NOMO-1 treated with dmso at 0.1 percent for 144 hours (cell line): ENCODE data around the gene NECAP2.
"Not testable (repeated sequence)": the region's sequence is repeated elsewhere in the genome, so short reads cannot be mapped to it uniquely, and the experiment has no call there.

Experiments
- DNase-seq: peaks from one replicate; lab custom pipeline; 2025; ENCODE audit not compliant: unreplicated experiment; lab: John Stamatoyannopoulos, UW

Gene NECAP2

DNA sequence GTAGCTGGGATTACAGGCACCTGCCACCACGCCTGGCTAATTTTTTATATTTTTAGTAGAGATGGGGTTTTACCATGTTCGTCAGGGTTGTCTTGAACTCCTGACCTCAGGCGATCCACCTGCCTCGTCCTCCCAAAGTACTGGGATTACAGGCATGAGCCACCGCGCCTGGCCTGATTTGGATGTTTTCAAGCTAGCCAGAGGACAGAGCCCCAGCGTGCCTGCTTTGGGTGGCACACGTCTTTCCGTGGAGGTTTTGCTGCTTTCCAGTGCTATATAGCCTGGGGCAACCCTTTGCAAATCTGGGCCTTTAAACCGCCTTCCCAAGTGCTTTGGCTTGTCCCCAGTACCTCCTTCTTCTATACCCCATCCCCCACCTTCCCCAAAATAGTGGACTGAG is 15.6 kb downstream of the NECAP2 start:
- not testable (repeated sequence) for DNase-seq

DNA sequence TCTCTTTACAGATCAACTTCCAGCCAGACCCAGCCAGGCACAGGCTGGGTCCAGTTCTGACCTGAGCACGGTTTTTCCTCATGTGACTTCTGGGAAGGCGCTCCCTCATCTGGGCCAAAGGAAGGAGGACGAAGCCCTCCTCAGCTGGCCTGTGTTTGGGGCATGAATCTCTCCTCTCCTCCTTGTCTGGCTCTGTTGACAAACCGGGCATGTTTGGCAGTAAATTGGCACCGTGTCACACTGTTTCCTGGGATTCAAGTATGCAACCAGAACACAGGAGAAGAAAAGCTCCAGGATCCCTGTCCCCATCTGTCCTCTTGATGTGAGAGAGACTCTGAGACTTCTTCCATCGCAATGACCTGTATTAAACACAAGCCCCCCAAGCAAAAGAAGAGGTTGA is 18.3 kb downstream of the NECAP2 start:
- DNase-seq = no peak

DNA sequence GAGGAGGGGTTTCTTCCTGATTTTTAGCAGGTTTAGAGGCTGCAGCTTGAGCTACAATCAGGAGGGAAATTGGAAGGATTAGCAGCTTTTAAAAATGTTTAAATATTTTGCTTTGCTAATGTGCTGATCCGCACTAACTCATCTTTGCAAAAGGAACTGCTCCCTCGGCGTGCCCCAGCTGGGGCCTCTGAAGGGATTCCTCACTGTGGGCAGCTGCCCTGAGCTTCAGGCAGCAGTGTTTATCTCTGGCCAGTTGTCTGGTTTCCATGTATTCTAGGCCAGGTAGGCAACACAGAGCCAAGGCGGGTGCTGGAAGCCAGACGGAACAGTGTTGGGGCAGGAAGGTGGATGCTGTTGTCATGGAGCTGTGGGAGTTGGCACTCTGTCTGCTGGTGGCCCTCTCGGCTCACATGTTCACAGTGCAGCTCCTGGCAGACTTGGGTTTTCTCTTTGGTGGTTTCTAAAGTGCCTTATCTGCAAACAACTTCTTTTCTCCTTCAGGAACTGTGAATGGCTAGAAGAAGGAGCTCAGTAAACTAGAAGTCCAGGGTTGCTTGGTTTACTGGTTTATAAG is 18.9 kb downstream of the NECAP2 start:
- no peak for DNase-seq

DNA sequence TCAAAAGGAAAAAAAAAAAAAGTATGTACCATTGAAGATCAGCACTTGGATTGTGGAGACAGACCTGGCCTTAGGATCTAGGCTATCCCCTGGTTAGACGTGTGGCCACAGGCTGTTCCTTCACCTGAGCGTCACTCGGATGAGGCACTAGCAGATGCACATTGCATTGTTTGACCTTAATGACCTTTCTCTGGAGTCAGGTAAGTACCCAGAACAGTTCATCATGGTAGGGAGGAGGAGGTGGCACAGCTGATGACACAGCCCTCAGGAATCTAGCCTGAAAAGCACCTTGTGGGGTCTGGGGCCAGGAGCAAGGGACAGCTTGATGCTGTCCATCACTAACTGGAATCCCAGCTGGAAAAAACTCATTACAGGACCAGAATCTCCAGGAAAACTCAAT is 21.2 kb downstream of the NECAP2 start:
- no peak for DNase-seq

DNA sequence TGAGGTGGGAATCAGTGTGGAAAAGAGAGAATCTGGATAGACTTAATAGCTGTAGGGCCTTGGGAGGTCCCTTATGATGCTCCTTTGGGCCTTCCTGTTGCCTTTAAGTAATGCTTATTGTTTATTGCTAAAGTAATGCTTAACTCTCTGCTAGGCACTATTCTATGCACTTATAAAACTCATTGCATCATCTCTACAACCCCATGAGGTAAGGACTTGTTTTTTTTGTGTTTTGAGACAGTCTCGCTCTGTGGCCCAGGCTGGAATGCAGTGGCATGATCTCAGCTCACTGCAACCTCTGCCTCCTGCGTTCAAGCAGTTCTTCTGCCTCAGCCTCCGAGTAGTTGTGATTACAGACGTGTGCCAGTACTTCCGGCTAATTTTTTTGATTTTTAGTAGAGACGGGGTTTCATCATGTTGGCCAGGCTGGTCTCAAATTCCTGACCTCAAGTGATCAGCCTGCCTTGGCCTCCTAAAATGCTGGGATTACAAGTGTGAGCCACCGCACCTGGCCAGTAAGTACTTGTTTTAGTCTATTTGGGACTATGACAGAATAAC is 22.3 kb downstream of the NECAP2 start:
- DNase-seq = no peak

DNA sequence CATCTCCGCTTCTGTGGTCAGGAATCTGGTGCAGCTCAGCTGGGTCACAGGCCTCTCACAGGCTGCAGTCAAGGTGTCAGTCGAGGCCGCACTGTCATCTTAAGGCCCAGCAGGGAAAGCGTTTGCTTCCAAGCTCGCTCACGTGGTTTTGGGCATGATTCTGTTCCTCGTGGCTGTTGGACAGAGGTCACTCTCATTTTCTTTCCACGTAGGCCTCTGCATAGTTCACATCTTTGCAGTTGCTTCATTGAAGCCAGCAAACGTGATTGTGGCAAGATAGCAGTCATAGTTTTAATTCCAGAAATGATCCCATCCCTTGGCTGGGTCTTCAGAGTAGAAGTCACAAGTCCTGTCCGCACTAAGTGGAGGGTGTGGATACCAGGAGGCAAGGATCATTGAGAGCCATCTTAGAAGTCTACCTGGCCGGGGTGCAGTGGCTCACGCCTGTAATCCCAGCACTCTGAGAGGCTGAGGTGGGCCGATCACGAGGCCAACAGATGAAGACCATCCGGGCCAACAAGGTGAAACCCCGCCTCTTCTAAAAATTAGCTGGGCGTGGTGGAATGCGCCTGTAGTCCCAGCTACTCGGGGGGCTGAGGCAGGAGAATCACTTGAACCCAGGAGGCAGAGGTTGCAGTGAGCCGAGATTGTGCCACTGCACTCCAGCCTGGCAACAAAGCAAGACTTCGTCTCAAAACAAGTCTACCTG is 24.5 kb downstream of the NECAP2 start:
- DNase-seq = no peak

DNA sequence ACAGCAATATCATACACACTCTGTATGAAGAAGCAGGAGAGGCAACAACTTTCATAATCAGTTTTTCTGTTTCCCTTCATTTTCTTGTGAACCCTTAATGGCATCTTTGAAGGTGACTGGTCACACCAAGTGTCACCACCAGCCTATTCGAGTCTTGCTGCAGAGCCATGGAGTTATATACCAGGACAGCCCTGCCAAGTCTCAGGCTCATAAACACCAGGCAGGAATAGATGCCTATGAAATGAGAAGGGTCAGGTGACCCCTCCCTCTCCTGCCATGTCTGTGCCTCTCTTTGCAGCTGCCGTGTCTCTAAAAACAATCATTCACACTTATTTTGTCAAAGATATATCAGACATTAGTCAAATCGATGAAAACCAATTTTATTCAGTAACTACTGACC is 28.0 kb downstream of the NECAP2 start:
- no peak for DNase-seq

DNA sequence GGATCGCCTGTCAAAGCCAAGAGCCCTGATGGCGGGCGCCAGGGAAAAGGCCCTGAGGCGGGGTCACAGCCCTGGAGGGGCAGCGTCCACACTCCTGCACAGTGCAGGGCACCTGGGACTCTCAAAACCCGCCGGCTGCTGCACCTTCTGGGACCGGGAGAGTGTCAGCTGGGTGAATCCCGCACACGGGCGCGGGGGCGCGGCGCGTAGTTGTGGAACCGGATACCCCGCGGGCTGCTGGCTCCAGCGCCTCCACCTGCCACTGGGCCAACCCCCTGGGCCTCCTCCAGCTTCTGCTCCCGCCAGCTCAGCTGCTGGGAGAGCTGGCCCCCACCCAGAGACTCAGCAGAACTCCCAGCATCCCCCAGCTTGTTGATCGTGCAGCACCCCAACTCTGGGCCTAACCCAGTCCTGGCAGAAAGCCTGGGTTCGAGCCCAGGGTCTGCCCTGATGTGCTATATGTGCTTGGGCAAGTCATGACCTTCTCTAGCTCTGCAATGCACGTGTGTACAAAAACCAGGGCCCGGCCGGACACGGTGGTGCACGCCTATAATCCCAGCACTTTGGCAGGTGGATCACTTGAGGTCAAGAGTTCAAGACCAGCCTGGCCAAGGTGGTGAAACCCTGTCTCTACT is 33.8 kb downstream of the NECAP2 start:
- DNase-seq = no peak

DNA sequence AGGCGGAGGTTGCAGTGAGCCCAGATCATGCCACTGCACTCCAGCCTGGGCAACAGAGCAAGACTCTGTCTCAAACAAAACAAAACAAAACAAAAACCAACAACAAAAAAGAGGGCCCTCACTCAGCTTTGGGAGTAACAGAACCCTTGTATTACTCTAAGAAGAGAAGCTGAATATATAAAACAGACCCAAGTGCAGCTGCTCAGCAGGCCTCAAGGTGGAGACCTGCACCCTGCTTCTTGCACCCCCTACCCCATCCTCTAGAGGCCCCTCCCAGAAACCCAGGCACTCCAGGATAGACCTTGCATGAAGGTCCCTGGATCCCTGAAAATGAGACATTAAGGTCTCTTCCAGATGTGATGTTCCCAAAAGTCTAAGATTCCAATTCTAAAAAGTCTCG is 34.4 kb downstream of the NECAP2 start:
- not testable (repeated sequence) for DNase-seq

DNA sequence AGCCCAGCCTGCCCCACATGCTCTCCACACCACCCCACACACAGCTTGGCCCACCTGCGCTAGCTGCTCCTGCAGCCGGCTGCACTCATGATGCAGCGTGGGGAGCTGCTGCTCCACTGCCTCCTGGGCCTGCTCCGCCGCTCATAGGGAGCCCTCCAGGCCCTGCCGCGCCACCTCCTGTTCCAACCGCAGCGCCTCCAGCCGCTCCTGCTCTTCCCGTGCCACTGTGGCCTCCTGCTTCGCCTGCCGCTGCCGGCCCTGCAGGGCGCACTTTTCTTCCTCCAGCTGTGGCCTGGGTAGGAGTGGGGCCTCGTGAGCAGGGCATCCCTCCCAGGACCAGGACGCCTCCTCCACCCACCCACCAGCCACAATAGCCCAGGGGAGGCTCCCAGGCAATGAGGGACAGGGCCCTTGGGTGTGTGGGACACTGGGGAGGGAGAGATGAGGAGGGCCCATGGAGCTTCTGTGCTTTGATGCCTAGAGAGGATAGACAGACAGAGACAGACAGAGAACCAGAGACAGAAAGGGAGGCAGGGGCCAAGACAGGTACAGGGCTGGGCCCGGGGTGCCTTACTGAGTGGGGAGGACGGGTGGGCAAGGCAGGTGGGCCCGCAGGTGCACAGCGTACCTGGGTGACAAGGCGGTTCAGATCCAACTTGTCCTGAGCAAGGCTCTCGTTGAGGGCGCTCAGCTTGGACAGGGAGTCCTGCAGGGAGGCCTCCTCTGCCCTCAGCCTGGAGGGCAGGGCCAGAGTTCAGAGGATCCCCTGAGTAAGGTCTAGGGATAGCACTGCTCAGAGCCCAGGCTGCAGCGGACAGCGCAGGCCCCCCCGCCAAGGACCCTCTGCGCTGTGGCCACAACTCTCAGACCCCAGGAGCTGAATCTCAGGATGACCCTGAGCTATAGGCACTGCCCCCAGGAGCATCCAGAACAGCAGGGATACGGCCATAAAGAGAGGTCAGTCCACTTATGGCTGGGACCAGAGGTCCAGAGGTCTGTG is 35.5 kb downstream of the NECAP2 start:
- DNase-seq = not testable (repeated sequence)

DNA sequence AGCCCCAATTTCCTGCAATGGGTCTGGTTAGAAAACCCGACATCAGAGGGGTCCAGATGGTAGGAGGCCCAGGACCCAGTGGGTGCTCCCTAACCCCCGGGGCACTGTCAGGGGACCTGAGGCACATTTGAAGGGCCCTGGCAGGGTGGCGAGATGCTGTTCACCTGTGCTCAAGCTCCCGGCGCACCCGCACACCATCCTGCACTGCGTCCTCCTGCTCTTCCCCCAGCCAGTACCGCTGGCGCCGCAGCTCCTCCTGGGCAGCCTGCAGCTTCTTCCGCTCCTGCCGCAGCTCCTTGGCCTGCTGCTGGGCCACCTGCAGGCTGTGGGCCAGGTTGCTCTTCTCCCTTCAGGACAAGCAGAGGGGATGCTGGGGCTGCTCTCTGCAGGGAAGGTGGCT is 37.6 kb downstream of the NECAP2 start:
- DNase-seq = no peak

DNA sequence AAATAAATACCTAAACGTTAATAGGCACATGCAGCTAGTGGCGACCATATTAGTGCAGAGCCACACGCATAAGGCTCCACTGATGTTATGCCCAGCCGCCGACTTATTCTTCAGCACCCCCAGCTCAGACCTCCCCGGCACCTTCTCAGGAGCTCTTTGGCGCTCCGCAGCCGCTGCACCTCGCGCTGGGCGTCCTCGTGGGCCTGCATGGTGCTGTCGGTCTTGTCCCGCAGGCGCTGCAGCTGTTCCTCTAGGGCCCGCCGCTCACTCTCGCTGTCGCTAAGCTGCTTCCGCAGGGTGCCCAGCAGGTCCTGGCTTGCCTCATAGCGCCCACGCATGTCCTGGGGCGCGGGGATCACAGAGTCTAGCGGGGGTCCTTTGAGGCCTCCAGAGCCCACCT is 42.6 kb downstream of the NECAP2 start:
- not testable (repeated sequence) for DNase-seq

DNA sequence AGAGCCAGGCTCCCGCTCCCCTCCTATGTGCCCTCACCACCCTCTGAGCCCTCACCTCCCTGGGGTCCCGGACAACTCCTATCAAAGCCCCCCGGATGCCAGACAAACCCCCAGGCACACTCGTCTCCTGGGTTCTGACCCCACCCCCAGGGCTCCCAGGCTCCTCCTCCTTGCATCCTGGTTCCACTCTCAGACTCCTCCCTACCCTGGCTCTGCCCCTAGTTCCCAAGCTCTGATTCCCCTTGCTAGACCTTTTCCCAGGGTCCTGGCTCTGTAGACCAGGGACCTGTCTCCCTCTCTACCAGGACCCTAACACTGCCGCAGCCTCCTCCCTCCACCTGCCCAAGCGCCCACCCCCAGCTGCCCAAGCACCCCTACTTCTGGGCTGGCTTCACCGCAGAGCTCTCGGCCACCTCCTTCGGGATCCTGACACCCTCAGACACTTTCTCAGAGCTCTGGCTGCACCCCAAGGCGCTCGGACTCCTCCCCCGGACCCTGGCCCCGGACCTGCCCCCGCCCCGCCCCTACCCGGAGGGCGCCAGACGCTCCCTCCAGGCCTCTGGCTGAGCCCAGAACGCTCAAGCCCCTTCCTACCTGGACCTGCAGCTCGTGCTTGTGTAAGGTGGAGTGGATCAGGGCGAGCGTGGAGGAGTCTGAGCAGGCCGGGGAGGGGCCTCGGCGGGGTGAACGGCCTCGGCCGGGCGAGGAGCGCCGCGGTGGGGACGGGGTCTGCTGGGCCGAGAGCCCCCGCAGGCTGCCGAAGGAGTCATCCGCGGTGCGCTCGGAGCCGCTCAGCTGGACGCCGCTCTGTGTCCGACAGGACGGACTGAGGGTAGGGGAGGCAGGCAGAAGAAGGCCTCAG is 43.3 kb downstream of the NECAP2 start:
- not testable (repeated sequence) for DNase-seq

DNA sequence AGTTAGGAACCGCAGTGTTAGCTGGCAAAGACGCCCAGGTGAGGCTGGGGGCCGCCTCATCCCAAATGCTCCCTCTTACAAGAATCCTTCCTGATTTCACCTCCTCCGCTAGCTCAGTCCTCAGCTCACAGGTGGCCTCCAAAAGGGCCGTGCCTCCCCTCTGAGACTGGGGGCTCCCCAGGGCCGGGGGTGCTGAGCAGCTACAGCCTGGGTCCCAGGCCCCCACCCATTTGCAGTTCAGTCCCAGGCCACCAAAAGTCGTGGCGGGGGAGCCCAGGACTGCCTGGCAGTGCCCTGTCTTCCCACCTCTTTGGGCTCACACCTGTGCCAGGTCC is 43.9 kb downstream of the NECAP2 start:
- DNase-seq = no peak

DNA sequence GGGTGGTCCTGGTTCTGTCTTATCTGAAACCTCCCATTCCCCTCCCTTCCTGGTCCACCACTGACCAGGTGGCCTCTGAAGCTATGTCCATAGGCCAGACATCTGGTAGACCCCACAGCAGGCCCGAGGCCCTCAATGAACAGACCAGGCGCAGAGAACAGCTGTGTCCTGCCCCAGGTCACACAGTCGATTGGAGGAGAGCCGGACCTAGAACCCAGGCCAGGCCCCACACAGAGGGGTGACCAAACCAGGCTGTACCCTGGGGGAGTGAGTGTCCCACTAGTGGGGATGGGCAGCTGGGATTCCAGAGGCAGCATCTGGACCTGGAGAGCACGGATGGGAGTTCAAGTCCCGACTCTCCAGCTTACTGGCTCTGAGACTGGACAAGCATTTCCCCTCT is 44.4 kb downstream of the NECAP2 start:
- DNase-seq = no peak

DNA sequence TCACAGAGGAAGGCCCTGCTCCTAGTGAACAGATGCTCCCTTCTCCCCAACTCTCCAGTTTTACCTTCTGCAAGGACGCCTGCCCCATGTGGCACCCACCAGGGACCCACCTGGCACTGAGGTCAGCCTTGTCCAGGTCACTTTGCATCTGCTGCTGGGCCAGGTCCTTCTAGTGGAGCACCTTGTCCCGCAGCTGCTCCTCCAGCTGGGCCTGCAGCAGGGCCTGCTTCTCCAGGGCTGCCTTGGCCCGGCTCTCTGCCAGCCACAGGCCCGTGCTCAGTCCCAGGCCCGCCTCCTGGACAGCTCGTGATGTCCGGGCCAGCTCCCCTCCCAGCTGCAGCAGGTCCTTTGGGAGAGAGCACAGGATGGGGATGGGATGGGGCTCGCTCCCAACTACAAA is 45.8 kb downstream of the NECAP2 start:
- DNase-seq = not testable (repeated sequence)

DNA sequence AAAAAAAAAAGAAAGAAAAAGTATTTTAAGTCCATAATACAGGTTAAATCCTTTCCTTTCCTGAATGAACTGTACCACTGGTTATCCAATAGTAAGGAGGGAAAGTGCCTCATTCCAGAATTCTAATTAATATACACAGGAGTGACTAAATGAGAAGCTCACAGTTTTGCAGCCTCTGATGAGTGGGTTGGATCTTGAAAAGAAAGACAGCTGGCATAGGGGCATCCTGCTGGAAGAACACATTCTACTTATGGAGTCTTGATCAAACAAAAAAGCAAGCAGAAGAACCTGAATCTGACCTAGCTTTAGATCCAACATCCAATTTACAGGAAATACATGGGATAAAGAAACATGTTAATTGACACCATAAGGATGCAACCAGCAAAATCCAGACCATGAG is 46.5 kb downstream of the NECAP2 start:
- not testable (repeated sequence) for DNase-seq

DNA sequence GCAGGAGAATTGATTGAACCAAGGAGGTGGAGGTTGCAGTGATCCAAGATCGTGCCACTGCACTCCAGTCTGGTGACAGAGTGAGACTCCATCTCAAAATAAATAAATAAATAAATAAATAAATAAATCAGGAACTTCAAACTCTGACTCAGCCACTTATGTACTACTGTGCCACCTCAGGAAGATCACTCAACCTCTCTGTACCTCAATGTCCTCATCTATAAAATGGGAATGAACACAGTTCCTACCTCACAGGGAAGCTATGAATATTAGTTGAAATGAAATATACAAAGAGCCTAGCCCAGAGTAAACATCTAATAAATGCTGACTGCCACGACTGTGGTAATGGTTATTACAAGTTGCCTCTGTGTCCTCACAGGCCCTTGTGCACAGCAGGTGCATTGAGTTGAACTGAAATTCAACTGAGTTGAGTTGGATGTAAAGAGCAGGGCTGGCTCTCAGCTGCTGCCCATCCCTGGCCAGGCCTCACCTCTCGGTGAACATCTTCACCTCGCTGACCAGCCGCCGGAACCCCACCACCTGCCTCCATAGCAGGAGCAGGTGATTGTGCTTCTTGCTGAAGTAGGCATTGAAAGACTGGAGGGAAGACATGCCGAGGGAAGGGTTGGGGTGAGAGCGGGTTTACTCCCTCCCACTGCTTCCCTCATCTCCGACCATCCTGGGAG is 48.8 kb downstream of the NECAP2 start:
- DNase-seq = not testable (repeated sequence)

DNA sequence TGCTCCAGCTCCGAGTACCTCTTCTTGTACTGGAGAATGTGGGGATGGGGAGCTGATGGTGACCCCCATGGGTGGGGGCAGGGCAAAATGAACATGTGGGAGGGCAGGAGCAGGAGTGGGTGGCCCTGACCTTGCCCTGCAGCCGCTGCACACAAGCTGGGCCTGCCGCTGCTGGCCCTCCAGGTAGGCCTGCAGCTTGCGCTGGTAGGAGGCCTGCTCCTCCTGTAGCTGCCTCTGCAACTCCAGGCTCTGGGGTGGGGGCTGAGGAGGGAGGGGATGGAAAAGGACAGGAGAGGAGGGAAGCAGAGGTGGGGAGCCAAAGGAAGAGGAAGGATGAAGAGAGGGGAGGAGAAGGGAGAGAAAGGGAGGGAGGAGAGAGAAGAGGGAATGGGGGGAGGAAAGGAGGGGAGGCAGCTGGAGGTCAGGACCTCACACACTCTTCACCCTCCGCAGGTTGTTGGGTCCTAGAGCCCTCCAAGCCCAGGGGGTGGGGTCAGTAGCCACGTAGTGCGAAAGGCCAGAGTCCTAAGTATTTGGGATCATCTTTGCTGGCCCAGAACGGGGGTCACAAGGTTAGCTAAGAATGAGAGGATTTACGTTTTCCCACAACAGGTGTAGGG is 50.6 kb downstream of the NECAP2 start:
- DNase-seq = no peak
